HG02885 (cell line): Measurements from ENCODE around the gene PSMB10.
"Not testable (repeated sequence)": the region's sequence is repeated elsewhere in the genome, so short reads cannot be mapped to it uniquely, and the experiment has no call there.

ENCODE experiments used
- ATAC-seq: cut with Tn5 transposase; IDR thresholded peaks from one replicate; pipeline ENCODE4 v1.9.1; 2021; ENCODE audit warnings: mild to moderate bottlenecking; ENCODE audit not compliant: unreplicated experiment, poor library complexity

Gene PSMB10

DNA sequence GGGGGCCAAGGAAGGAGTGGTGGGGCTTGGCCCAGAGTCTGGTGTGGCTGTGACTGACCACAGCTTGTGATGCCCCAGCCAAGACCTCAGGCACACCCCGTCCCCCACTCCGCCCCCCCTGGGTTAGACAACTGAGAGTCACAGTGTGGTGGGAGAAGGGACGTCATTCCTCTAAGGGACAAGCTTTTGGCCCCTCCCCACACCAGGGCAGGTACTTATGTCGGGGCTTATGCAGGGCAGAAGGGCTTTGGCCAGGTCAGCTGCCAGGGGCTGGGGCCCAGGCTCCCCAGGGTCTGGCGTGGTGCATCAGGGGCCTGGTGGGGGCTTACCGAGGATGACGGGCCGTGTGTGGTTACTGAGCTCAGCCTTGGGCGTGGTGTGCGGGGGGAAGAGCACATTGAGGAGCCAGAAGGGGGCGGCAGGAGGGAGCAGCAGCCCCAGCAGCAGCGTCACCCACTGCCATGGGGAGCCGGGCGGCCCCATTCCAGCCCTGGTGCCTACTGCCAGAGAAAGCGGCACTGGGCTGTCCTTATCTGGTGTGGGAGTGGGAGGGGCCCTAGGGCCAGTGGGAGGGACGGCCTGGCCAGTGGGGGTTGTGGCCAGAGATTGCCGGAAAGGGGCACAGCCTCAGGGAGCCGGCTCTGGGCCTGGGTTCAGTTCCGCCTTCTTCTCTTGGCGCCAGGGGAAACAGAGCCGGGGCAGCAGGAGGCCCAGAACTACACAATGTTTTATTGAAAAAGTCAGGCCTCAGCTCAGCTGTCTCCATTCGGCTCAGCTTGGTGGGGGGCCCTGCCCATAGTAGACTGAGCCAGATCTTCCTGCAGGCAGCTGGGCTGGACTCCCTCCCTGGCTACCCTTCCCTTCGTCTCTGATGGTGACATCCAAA is 7.2 kb upstream of the PSMB10 start, which contains the start of gene LCAT:
Gene LCAT (minus strand): TSS at position 502 of the 886 bp plus-strand sequence. CDS start 19 bp downstream, at position 483.
- no peak for ATAC-seq

DNA sequence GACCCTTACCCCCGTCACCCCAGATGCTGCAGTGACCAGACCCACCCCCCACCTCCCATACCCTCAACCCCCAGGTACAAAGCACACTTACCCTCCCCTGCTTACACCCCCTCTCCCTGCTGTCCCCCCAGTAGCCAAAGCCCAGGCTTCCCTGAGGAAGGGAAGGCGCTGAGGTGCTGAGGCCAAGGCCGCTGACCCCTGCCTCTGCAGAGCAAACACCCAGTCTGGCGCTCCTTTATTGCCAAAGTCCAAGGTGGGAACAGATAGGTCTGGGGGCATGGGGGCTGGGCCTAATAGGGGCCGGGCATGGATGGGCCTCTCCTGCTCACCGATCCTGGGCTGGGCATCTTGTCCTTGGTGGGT is 6.6 kb upstream of the PSMB10 start:
- ATAC-seq: no peak

DNA sequence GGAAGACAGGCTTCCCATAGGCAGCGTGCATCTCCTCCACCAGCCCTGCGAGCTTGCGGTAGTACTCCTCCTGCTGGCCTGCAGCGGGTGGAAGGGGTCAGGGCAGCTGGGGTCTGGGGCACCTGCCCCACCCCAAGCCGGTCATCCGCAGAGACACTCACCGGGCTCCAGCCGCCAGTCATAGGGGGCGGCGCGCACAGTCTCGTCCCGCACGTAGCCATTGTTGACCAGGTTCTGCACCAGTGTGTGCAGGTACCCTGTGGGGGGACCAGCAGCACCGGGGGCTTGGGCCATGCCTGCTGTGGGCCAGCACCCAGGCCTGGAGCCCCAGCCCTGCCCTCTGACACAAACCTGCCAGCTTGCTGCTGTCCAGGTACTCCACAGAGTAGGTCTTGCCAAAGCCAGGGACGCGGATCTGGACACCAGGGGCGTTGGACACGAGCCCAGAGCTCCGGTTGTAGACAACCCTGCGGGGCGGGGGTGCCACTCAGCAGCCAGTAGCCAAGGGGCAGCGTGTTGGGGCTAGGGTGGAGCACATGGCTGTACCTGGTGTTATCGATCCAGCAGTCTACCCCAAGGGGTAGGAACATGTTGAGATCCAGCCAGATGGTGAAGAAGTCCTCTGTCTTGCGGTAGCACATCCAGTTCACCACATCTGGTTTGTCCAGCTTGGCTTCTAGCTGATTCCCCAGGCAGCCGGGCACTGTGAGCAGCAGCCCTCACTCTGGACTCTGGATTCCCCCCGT is 6.0 kb upstream of the PSMB10 start:
- ATAC-seq: no peak

DNA sequence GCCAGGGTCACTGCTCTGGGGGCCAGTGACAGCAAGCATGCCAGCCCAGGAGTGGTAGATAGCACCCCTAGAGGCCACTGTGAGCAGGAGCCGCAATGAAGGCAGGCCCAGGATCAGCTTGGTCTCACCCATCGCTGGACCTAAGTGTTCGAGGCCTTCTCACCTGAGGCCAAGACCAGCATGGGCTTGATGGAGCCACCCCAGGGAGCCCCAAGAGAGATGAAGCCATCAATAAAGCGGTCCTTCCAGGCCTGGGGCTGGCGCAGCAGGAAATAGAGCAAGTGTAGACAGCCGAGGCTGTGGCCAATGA is 5.5 kb upstream of the PSMB10 start:
- no peak for ATAC-seq

DNA sequence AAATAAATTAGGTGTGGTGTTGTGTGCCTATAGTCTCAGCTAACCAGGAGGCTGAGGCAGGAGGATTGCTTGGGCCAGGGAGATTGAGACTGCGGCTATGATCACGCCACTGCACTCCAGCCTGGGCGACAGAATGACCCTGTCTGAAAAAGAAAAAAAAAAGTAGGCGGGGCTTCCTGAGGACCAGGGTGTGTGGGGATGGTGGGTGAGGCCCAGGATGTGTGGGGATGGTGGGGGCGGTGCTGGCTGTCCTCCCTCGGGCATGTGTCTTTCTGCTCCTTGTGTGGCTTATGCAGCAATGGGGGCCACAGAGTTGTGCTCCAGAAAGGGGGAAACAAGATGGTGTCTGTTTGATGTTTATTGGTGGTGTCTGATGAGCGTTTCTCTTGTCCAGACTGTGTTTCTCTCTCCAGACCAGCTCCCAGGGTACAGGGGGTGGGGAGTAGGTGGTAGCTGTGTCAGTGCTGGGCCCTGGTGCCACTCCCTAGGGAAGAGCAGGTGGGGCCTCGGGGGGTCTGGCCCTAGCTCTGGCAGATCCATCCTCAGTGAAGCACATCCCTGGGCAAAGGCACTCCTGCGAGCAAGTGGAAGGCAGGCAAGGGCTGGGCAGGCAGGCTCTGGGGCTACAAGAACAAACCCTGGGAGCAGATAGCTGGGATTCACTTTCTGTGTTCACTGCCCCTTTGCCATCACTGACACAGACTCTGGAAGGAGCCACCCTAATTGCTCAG is 5.0 kb upstream of the PSMB10 start:
- ATAC-seq: no peak

DNA sequence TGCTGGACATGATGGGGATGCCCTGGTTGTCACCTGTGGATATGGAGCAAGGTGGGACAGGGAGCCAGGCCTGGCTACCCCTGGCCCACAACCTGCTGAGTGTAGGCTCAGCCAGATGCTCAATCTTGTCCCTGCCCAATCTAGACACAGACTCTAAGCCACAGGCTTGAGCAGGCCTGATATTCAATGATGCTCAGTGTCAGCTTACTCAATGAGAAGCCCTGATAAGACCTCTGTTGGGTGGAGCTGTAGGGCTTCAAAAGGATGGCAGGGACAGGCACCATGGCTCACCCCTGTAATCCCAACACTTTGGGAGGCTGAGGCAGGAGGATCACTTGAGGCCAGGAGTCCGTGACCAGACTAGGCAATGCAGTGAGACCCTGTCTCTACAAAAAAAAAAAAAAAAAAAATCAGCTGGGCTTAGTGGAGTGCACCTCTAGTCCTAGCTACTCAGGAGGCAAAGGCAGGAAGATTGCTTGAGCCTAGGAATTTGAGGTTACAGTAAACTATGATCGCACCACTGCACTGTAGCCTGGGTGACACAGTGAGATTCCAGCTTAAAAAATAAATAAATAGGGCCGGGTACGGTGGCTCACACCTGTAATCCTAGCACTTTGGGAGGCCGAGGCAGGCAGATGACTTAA is 3.9 kb upstream of the PSMB10 start:
- no peak for ATAC-seq

DNA sequence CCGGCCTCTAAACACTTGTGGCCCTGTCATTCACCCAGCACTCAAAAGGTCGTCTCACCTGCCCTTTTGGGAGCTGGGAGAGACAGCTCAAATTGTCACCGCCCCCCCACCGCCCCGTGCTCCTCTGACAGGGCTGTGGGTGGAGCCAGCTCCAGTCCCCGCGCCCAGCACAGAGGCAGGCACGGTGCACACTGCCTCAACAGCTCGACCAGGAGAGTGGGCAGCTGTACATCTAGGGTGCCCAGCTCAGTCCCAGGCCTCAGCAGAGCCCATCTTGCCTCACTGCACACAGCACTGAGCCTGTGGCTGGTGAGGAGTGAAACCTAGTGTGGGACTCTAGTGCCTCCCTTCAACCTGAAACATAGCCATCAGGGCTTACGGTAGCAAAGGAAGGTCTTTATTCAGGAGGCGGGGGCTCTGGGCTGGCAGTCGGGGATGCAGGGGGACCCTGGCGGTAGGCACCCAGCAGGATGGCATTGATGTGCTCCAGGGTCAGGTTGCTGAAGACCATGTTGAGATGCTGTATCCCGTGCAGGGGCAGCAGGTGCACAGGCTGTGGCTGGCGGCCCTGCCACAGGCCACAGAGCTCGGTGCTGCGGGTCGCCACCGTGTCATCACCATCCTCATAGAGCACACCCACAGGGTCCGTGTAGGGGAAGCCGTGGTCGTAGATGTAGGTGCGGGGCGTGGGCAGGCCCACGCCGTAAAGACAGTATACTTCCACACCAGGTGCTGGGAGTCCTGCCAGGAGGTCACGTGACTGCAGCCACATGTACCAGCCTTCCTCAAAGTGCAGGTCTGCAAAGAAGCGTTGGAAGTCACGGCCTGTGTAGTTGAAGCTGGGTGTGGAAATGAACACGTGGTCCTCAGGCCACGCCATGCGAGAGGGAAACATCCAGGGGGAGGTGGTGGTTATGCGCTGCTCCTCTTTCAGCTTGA is 3.1 kb upstream of the PSMB10 start:
- no peak for ATAC-seq

DNA sequence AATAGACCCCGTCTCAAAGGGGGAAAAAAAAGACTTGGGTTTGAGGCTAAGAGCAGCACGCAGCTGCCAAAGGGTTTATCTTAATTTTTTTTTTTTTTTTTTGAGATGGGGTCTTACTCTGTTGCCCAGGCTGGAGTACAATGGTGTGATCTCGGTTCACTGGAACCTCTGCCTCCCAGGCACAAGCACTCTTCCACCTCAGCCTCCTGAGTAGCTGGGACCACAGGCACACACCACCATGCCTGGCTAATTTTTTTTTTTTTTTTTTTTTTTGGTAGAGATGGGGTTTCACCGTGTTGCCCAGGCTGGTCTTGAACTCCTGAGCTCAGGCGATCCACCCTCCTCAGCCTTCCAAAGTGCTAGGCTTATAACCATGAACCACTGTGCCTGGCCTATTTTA is 1.1 kb upstream of the PSMB10 start:
- ATAC-seq: not testable (repeated sequence)

DNA sequence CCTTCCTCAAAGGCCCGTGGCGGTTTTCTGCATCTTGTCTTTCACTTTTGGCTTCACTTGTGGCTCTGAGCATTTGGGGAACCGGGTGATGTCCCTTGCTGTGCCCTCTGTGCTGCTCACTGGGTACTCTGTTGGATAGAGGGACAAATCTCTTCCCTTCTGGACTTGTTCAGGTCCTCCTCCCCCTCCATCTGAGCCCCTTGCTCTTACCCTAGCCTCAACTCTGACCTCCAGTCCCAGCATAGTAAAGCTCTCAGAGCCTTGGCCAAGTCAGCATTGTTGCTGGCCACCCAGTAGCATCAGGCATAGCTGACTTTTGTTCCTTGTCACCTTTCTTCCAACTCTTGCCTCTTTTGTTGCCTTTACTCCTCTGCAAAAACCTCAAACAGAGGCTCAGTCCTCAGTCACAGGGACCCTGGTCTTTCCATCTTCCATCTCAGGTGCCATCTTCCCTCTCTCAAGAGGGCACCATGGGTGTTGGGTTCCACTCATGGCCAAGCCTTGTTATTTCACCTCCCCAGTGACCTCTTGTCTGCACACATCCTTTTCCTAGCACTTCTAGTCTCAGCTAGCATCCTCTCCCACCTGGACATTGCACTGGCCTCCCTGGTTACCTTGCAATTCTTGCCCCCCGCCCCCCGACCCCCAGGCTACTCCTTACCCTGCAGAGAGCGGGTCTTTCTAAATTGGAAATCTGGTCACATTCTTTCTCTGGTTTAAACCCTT is 393 bp upstream of the PSMB10 start:
- ATAC-seq: peak; percentile 52

DNA sequence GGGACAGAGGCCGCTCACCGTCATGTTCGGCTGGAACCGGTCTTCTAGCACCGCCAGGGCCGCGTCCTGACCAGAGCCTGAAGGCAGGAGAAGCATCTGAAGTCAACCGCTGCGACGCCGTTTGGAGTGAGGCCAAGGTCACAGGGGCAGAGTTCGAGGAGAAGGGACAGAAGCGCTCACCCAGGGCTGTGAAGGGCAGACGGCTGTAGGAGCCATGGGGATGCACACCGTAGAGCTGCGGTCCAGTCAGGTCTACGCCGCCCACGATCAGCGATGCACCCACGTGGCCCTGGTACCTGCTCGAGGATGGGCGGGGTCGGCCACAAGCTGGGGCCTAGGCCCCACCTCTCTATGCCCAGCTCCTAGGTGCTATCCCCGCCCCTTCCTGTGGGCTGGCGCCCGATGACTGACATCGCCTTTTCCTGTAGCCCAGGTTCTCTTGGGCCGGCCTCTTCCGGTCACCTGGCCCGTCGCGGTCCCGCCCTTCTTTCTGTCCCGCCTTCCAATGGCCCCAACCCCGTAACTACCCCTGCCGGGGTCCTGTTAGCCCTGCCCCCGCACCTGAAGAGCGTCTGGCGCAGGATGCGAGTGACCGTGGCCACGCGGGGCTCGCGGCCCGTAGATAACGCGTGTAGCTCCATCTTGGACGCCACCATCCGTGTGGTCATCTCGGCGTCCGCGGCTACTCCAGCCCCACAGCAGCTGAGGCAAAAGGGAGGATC is 1.1 kb downstream of the PSMB10 start:
- peak; percentile 92 for ATAC-seq

DNA sequence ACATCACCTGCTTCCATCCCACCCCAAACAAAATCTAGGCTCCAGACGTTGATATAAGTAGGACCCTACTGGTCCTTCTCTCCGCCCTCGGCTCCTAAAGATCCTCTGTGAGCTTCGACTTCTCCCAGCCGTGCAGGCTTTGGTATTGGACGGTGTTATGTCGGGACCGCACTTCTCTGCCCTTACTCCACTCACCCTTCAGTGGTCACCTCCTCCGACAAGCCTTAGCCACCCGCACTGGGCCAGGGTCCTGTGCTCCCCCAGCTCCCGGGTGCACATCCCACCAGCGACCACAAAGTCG is 1.6 kb downstream of the PSMB10 start:
- no peak for ATAC-seq

DNA sequence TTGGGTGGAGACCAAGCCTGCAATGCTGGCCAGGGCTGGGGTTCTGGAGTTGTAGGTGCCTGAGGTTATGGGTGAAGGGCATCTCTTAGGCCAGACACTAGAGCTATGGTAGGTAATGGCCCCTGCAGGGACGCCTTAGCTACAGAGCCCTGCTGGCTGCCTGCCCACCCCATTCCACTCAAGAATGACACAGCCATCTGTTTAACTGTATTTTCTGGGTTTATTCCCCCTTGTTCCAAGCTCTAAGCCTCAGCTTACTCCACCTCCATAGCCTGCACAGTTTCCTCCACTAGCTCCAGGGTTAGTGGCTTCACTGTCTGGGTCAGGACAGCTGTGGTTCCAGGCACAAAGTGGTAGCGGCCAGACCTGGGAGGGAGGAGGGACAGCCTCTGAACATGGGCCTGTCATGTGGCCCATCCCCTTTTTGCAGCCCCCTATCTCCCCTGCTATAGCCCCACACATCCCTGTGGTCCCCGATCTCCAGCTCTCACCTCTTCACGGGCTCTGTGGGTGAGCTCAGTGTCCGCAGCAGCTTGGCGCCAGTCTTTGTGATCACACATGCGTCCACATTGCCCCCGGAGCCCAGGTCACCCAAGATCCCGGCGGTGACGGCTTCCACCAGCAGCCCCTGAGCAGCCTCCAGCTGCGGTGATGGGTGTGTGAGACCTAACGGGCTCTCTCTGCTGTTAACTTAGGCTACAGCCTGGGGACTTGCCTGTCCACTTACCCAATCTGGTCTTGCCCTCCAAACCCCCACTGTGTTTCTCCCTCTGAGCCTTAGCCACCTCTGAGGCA is 2.1 kb downstream of the PSMB10 start:
- ATAC-seq: no peak

DNA sequence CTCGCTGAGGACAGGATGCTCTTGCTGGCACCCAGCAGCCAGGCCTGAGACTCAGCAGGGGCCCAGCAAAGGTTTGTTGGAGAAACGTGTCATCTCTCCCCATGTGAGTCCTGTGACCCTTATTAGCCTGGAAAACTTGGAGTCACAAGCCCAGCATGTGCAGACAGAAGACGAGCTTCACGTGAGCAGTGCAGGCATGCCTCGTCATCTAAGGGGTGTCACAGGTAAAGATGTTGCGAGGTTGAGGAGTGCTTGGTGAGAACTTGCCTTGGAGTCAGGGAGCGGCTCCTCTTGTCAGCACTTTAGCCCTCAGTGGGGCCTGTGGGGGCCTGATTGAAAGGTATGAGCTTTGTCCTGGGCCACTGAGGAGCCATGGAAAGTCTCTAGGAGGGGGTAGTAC is 2.8 kb downstream of the PSMB10 start:
- ATAC-seq: no peak

DNA sequence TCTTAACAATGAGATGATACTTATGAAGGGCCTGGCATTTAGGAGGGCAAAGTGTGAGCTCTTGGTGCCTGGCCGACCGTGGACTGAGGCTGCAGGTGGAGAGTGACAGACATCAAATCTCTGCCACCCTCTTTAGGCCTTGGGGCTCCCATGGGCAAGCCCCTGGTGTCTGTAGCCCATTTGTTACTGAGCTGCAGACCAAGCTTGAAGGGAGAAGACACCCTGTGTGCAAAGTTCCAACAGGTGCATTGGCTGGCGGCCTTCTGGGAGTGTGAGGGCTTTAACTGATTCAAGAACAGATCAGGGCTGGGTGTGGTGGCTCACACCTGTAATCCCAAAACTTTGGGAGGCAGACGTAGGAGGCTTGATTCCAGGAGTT is 4.2 kb downstream of the PSMB10 start:
- ATAC-seq: no peak

DNA sequence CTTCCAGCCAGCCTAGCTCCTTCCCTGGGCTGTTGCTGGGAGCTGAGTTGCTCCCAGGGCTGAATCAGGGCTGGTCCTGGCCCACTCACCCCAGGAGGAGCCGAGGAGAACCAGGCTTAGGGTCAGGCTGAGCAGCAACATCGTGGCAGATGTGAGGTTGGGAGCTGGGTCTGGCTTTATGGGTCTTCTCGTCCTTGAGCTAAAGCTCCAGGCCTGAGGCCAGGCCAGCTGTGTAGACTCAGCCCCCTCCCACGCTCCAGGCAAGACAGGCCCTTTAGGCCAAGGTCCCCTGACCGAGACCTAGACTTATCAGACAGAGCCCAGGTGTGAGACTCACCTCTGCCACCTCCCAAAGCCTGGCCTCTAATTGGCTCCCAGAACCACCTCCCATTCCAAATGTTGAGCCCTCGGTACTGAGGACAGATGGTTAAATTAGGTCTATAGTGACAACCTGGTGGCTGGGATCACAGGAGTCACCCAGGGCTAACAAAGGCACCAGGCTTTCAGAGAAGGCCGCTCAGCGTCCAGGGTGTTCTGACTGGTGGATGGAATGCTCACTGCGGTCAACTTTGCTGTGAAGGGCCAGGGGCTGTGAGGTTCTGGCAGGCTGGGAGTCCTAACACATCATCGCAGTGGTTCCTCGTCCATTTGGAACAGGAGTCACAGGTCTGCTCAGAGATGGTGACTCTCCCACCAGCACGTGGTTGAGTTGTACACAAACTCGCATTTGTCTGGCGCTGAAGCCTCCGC is 4.8 kb downstream of the PSMB10 start, which contains the start of gene CTRL:
Gene CTRL (minus strand): TSS at position 151 of the 750 bp plus-strand sequence. CDS start 10 bp downstream, at position 141.
- no peak for ATAC-seq

DNA sequence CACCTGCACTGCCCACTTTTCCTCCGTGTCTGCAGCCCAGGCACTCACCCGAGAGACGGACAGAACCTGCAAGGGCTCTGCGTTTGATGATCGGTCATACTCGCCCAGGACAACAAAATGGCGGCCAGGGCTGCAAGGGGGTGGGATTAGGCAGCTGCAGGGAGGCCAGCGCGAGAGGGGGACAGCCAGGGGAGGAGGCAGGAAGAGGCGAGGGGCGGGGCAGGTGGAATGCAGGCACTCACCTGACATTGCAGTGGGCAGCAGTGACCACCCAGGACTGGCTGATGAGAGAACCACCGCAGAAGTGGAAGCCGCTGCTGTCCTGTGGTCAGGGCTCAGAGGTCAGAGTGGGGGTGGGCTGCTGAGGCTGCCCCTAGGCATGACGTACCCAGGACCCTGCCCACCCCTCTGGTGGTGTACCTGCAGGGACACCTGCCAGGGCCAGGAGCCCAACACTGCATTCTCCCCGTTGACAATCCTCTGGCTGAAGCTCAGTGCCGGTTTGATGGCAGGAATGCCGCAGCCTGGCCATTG is 5.9 kb downstream of the PSMB10 start:
- no peak for ATAC-seq

DNA sequence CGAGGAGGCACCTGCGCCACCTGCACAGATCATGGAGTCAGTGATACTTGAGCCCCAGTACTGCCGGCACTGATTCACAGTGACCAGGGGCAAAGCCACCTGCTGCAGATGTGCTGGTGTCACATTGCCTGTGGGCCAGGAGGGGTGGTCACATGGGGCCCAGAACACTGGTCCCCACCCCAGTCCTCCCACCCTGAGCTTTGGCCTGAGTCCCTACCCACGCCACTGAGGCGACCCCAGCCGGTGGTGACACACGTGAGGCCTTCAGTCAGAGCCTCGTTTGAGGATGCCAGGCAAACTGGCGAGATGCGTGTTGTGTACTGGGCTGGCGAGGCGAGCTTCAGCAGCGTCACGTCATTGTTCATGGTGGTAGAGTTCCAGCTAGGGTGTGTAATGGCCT is 6.5 kb downstream of the PSMB10 start:
- ATAC-seq: no peak
